HEK293T (cell line): ENCODE measurements around the gene DNAH8.

Source experiments
- BHLHE40 ChIP-seq: fragments of 450-650 bp; IDR thresholded peaks from 2 replicates; pipeline ENCODE4 v1.6.1; 2016; ENCODE audit warnings: mild to moderate bottlenecking, moderate library complexity, borderline replicate concordance
- FOXA1 ChIP-seq: fragments of 450-650 bp; IDR thresholded peaks from 2 replicates; pipeline ENCODE4 v1.6.1; 2016; ENCODE audit warnings: mild to moderate bottlenecking
- HDGF ChIP-seq: fragments of 450-650 bp; IDR thresholded peaks from 2 replicates; pipeline ENCODE4 v1.6.1; 2017; ENCODE audit warnings: antibody characterized with exemption, borderline replicate concordance
- L3MBTL2 ChIP-seq: fragments of 450-650 bp; conservative IDR thresholded peaks from 2 replicates; pipeline ENCODE4 v1.6.1; 2016; ENCODE audit warnings: mild to moderate bottlenecking
- PKNOX1 ChIP-seq: fragments of 450-650 bp; IDR thresholded peaks from 2 replicates; pipeline ENCODE4 v1.6.1; 2016

- TF ChIP-seq L3MBTL2 (no peak), BHLHE40 (no peak), PKNOX1 (no peak), FOXA1 (no peak), HDGF (no peak)
Observed at GRCh38 chr6:39055661-39056060, 340.6 kb downstream of the DNAH8 start.
